ENCODE measurements around the gene ZNRF1.

- TF ChIP-seq, protein P1, sequence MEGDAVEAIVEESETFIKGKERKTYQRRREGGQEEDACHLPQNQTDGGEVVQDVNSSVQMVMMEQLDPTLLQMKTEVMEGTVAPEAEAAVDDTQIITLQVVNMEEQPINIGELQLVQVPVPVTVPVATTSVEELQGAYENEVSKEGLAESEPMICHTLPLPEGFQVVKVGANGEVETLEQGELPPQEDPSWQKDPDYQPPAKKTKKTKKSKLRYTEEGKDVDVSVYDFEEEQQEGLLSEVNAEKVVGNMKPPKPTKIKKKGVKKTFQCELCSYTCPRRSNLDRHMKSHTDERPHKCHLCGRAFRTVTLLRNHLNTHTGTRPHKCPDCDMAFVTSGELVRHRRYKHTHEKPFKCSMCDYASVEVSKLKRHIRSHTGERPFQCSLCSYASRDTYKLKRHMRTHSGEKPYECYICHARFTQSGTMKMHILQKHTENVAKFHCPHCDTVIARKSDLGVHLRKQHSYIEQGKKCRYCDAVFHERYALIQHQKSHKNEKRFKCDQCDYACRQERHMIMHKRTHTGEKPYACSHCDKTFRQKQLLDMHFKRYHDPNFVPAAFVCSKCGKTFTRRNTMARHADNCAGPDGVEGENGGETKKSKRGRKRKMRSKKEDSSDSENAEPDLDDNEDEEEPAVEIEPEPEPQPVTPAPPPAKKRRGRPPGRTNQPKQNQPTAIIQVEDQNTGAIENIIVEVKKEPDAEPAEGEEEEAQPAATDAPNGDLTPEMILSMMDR (IDR thresholded peaks at IDR 0.05) = no peak
- TF ChIP-seq POLR2AphosphoS5 (IDR thresholded peaks at IDR 0.05) = no peak
- no peak for TF ChIP-seq POLR2A (IDR thresholded peaks at IDR 0.05)
- TF ChIP-seq EP300 (IDR thresholded peaks at IDR 0.05) = no peak
Observed at GRCh38 chr16:75147968-75148310, 149.1 kb downstream of the ZNRF1 start.
